K562 (cell line): Measurements from ENCODE around the gene KRTAP29-1. TPM values are rescaled to one million over a fixed set of nuclear protein-coding genes. Genes with fewer than 3 reads are reported as not detected.

Source experiments
- ATAC-seq: fragments of 200-7000 bp; cut with Tn5 transposase; 3 replicates; pipeline ENCODE4 v1.9.1; 2020; ENCODE audit warnings: moderate library complexity
- BruUV-seq: library from RNA; stranded (reverse); fragments of 400-500 nt; replicated peaks from 2 replicates; lab custom pipeline; 2021; lab: Mats Ljungman, UMichigan
- CTCF ChIA-PET: fragments of 300-600 bp; formaldehyde crosslinking; extraction: SDS; loops from one replicate; lab custom pipeline; 2021; ENCODE audit warnings: low intra/inter-chr PET ratio; lab: Yijun Ruan, JAX
- POLR2A ChIA-PET: fragments of 300-600, 350-650 bp; sonication (Branson Sonifier 250); formaldehyde crosslinking; extraction: SDS; loops from one replicate; lab custom pipeline; 2021; ENCODE audit warnings: antibody characterized with exemption, inconsistent platforms; lab: Yijun Ruan, JAX
- DNase-seq, 4 experiments: peaks; one replicate each; pipeline versions ENCODE4 v3.0.0 to v3.0.0-alpha.2; 2011 to 2018; ENCODE audit warnings: low spot score in 3 of 4, mixed read lengths in 3 of 4; ENCODE audit errors: extremely low read depth in 1 of 4
- FAIRE-seq: peaks from 2 replicates; lab custom pipeline; 2011; peaks lifted over from hg19 to GRCh38; lab: Jason Lieb, UNC
- H2AFZ ChIP-seq: 2 replicates; pipeline ENCODE4 v1.6.0; 2011; ENCODE audit warnings: low read depth, low read length, control low read depth, inconsistent platforms
- H3K27ac ChIP-seq: fragments of 200-600 bp; 3 replicates; pipeline ENCODE4 v1.8.0; 2011; ENCODE audit warnings: low read depth, mild to moderate bottlenecking, control low read depth, inconsistent platforms, low read length, moderate library complexity, mixed read lengths; ENCODE audit errors: extremely low read depth
- H3K27me3 ChIP-seq, 2 experiments: fragments of 300-600 bp in 1 of 2; 2 replicates in 1 of 2; 3 replicates in 1 of 2; pipeline versions ENCODE4 v1.6.0 to v1.8.0; 2011; ENCODE audit warnings: inconsistent platforms in 2 of 2, low read length in 2 of 2, mild to moderate bottlenecking in 1 of 2, mixed read lengths in 1 of 2, moderate library complexity in 1 of 2; ENCODE audit not compliant: control insufficient read depth in 2 of 2, insufficient read depth in 2 of 2
- H3K36me3 ChIP-seq: fragments of 300-600 bp; 3 replicates; pipeline ENCODE4 v1.8.0; 2011; ENCODE audit warnings: mild to moderate bottlenecking, low read length, inconsistent platforms; ENCODE audit not compliant: control insufficient read depth, insufficient read depth
- H3K4me1 ChIP-seq, 2 experiments: fragments of 200-600 bp in 1 of 2; replicated peaks in 1 of 2; 2 replicates in 1 of 2; 3 replicates in 1 of 2; pipeline versions ENCODE4 v1.5.1 to v1.8.0; 2011; ENCODE audit warnings: inconsistent platforms in 2 of 2, low read length in 2 of 2, mild to moderate bottlenecking in 1 of 2, mixed read lengths in 1 of 2, moderate library complexity in 1 of 2; ENCODE audit not compliant: control insufficient read depth in 2 of 2, insufficient read depth in 2 of 2
- H3K4me2 ChIP-seq: 2 replicates; pipeline ENCODE4 v1.6.1; 2011; ENCODE audit warnings: low read length, control low read depth, inconsistent platforms, mixed read lengths; ENCODE audit not compliant: insufficient read depth
- H3K4me3 ChIP-seq: fragments of 200-600 bp; sonication (generic), shearing (Covaris generic); 2 replicates; pipeline ENCODE4 v1.5.1; 2016; ENCODE audit warnings: control low read depth, inconsistent platforms
- H3K79me2 ChIP-seq: fragments of 200-600 bp; 3 replicates; pipeline ENCODE4 v1.8.0; 2011; ENCODE audit warnings: low read length, inconsistent platforms; ENCODE audit not compliant: control insufficient read depth, insufficient read depth
- H3K9ac ChIP-seq, 2 experiments: 2 replicates each; pipeline versions ENCODE4 v1.6.0 to v1.6.1; 2011; ENCODE audit warnings: low read depth in 2 of 2, low read length in 2 of 2, control low read depth in 1 of 2, inconsistent platforms in 1 of 2, mild to moderate bottlenecking in 1 of 2, mixed read lengths in 1 of 2; ENCODE audit not compliant: insufficient read depth in 1 of 2
- H3K9me1 ChIP-seq: one replicate; pipeline ENCODE4 v1.6.0; 2011; ENCODE audit warnings: inconsistent platforms, mild to moderate bottlenecking, low read length, moderate library complexity; ENCODE audit not compliant: control insufficient read depth, insufficient read depth
- H3K9me3 ChIP-seq: replicated peaks from 2 replicates; pipeline ENCODE4 v1.5.1; 2011; ENCODE audit warnings: low read depth, low read length, inconsistent platforms; ENCODE audit not compliant: control insufficient read depth, insufficient read depth
- H4K20me1 ChIP-seq: replicated peaks from 2 replicates; pipeline ENCODE4 v1.6.1; 2011; ENCODE audit warnings: low read length, inconsistent platforms, mixed read lengths; ENCODE audit not compliant: control insufficient read depth, insufficient read depth
- BCOR ChIP-seq: fragments of 450-650 bp; IDR thresholded peaks from 2 replicates; pipeline ENCODE4 v1.6.1; 2016
- CLOCK ChIP-seq: fragments of 250-450 bp; sonication (Bioruptor Pico); IDR thresholded peaks from 2 replicates; pipeline ENCODE4 v1.4.0; 2020; ENCODE audit warnings: mild to moderate bottlenecking, moderate library complexity, borderline replicate concordance
- CTBP1 ChIP-seq: fragments of 450-650 bp; IDR thresholded peaks from 2 replicates; pipeline ENCODE4 v1.6.1; 2016; ENCODE audit warnings: borderline replicate concordance
- ELF2 ChIP-seq: fragments of 250-450 bp; sonication (Bioruptor Pico); IDR thresholded peaks from 2 replicates; pipeline ENCODE4 v1.5.0; 2021; ENCODE audit warnings: mild to moderate bottlenecking
- ESRRA ChIP-seq: fragments of 450-650 bp; IDR thresholded peaks from 2 replicates; pipeline ENCODE4 v1.6.1; 2014; ENCODE audit warnings: low read depth, mild to moderate bottlenecking, moderate library complexity, borderline replicate concordance
- ILK ChIP-seq: fragments of 450-650 bp; IDR thresholded peaks from 2 replicates; pipeline ENCODE4 v1.6.1; 2016; ENCODE audit warnings: missing genetic modification characterization, low read depth, mild to moderate bottlenecking, missing compliant biosample characterization, moderate library complexity, borderline replicate concordance
- NEUROD1 ChIP-seq: fragments of 150-350 bp; IDR thresholded peaks from 2 replicates; pipeline ENCODE4 v1.6.1; 2014; ENCODE audit warnings: borderline replicate concordance, low read length, low read depth; ENCODE audit not compliant: partially characterized antibody
- POLR3A ChIP-seq: IDR thresholded peaks from 2 replicates; pipeline ENCODE4 v1.6.1; 2011; ENCODE audit warnings: borderline replicate concordance, mild to moderate bottlenecking, moderate library complexity; ENCODE audit not compliant: insufficient read length, insufficient read depth; ENCODE audit errors: extremely low read depth
- SMAD4 ChIP-seq: fragments of 250-450 bp; sonication (Bioruptor Pico); conservative IDR thresholded peaks from 2 replicates; pipeline ENCODE4 v1.8.0; 2021; ENCODE audit warnings: inconsistent platforms, mild to moderate bottlenecking, moderate library complexity
- ZNF175 ChIP-seq: fragments of 200-800 bp; sonication (Bioruptor generic); IDR thresholded peaks from 2 replicates; pipeline ENCODE4 v1.6.1; 2016; ENCODE audit warnings: low read depth, mild to moderate bottlenecking, missing genetic modification characterization, missing compliant biosample characterization
- WGBS: fragments of 100-300 bp; shearing (Covaris generic); methylation state at CpG from one replicate; pipeline ENCODE4 v1.1.6; 2016; ENCODE audit warnings: low coverage, mixed read lengths; ENCODE audit not compliant: insufficient coverage; ENCODE audit errors: missing lambda C conversion rate; 5-methylcytosine and 5-hydroxymethylcytosine counted together
- in situ Hi-C: fragments of 300-500 bp; cut with MboI; formaldehyde crosslinking; loops from 4 replicates; pipeline ENCODE4 v1.15.0; 2018; ENCODE audit warnings: inconsistent platforms, mixed read lengths
- intact Hi-C: fragments of 100-400 bp; cut with micrococcal nuclease; formaldehyde crosslinking; loops from 2 replicates; pipeline ENCODE4 v1.14.2; 2022
- polyA plus RNA-seq, 8 experiments: library from polyadenylated mRNA; depleted of rRNA in 4 of 8; stranded (reverse) in 5 of 8; unstranded in 3 of 8; fragments of >200 nt; fragmentation: Nextera tagmentation in 2 of 8; fragmentation: Illumina TruSeq in 1 of 8; extraction: Ambion mirVana in 2 of 8; extraction: Trizol in 1 of 8; gene quantifications; 2 replicates each; pipeline versions ENCODE4 v1.2.1 to v1.2.3, GENCODE V29; 2011 to 2014; ENCODE audit warnings: inconsistent platforms in 1 of 8, missing spikeins in 1 of 8
- total RNA-seq, 7 experiments: library from RNA; depleted of rRNA in 6 of 7; stranded (reverse); fragments of >200 nt in 6 of 7; fragmentation: Illumina TruSeq in 2 of 7; extraction: Trizol in 2 of 7; gene quantifications; 2 replicates each; pipeline versions ENCODE4 v1.2.1 to v1.2.3, GENCODE V29; 2011 to 2021; ENCODE audit warnings: low replicate concordance in 1 of 7
- TF ChIP-seq, protein P1 (sequence below): sonication (generic); formaldehyde crosslinking; IDR thresholded peaks from 2 replicates; pipeline ENCODE4 v1.8.0; 2022; ENCODE audit warnings: mild to moderate bottlenecking, missing genetic modification reagents
- TF ChIP-seq, protein P2 (sequence below): IDR thresholded peaks from 2 replicates; pipeline ENCODE4 v1.6.1; 2012; ENCODE audit warnings: low read depth, low read length, improper control_type of control experiment, borderline replicate concordance

KRTAP29-1 gene
- total and polyA plus RNA-seq, 9 of the 15 experiments (the other 6 are each of a cell fraction or from before 2014, with no cell fraction given) = not detected

GRCh38 chr17:41284546-41284945 is 18.1 kb downstream of the KRTAP29-1 start:
- H3K9me1 ChIP-seq = no peaks in the 10 kb centered on the region
- 0% methylated on average over 2 of the region's 2 CpGs for WGBS
- no peak for FAIRE-seq
- H3K4me2 ChIP-seq = no peak overlapping the region
- ATAC-seq = no peak
- H3K27me3 ChIP-seq = peaks cover 3 to 5% of the 10 kb centered on the region in 2 experiments; a peak in 2 of 5 replicates
- ChIA-PET CTCF (interaction anchor here (1.3 kb wide), 1 partner anchor 375 kb away, joined by 3 read pairs; no protein-coding TSS in a partner anchor), POLR2A (no interaction called here)
- no peaks in the 10 kb centered on the region for H3K36me3 ChIP-seq
- no peak overlapping the region for H2AFZ ChIP-seq
- H3K79me2 ChIP-seq = no peaks in the 10 kb centered on the region
- no TSS peak for BruUV-seq
- no peak overlapping the region for H3K4me3 ChIP-seq
- intact Hi-C loops = no loop called here
- in situ Hi-C loops = no loop called here
- H3K9me3 ChIP-seq = no peaks in the 10 kb centered on the region
- no peaks in the 10 kb centered on the region for H3K4me1 ChIP-seq
- no peaks in the 10 kb centered on the region for H4K20me1 ChIP-seq
- no peak overlapping the region for H3K27ac ChIP-seq
- peak in 3 of 4 experiments; percentile 0 to 1 (median 0) for DNase-seq
- H3K9ac ChIP-seq = no peak overlapping the region
- TF ChIP-seq BCOR = no peak
- TF ChIP-seq NEUROD1 = no peak
- TF ChIP-seq CTBP1 = no peak
- no peak for TF ChIP-seq SMAD4 (CRISPR knock-in tag)
- TF ChIP-seq ELF2 = no peak
- TF ChIP-seq ILK (tag) = no peak
- TF ChIP-seq, protein P1, sequence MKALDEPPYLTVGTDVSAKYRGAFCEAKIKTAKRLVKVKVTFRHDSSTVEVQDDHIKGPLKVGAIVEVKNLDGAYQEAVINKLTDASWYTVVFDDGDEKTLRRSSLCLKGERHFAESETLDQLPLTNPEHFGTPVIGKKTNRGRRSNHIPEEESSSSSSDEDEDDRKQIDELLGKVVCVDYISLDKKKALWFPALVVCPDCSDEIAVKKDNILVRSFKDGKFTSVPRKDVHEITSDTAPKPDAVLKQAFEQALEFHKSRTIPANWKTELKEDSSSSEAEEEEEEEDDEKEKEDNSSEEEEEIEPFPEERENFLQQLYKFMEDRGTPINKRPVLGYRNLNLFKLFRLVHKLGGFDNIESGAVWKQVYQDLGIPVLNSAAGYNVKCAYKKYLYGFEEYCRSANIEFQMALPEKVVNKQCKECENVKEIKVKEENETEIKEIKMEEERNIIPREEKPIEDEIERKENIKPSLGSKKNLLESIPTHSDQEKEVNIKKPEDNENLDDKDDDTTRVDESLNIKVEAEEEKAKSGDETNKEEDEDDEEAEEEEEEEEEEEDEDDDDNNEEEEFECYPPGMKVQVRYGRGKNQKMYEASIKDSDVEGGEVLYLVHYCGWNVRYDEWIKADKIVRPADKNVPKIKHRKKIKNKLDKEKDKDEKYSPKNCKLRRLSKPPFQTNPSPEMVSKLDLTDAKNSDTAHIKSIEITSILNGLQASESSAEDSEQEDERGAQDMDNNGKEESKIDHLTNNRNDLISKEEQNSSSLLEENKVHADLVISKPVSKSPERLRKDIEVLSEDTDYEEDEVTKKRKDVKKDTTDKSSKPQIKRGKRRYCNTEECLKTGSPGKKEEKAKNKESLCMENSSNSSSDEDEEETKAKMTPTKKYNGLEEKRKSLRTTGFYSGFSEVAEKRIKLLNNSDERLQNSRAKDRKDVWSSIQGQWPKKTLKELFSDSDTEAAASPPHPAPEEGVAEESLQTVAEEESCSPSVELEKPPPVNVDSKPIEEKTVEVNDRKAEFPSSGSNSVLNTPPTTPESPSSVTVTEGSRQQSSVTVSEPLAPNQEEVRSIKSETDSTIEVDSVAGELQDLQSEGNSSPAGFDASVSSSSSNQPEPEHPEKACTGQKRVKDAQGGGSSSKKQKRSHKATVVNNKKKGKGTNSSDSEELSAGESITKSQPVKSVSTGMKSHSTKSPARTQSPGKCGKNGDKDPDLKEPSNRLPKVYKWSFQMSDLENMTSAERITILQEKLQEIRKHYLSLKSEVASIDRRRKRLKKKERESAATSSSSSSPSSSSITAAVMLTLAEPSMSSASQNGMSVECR (CRISPR knock-in tag) = no peak
- TF ChIP-seq, protein P2, sequence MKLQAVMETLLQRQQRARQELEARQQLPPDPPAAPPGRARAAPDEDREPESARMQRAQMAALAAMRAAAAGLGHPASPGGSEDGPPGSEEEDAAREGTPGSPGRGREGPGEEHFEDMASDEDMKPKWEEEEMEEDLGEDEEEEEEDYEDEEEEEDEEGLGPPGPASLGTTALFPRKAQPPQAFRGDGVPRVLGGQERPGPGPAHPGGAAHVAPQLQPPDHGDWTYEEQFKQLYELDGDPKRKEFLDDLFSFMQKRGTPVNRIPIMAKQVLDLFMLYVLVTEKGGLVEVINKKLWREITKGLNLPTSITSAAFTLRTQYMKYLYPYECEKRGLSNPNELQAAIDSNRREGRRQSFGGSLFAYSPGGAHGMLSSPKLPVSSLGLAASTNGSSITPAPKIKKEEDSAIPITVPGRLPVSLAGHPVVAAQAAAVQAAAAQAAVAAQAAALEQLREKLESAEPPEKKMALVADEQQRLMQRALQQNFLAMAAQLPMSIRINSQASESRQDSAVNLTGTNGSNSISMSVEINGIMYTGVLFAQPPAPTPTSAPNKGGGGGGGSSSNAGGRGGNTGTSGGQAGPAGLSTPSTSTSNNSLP = no peak
- TF ChIP-seq ESRRA = no peak
- no peak for TF ChIP-seq ZNF175
- no peak for TF ChIP-seq CLOCK
- no peak for TF ChIP-seq POLR3A
